GM12873 (cell line): ENCODE data around the gene MRS2.

ENCODE experiments used
- CTCF ChIP-seq: IDR thresholded peaks from 2 replicates; pipeline ENCODE4 v1.5.1; 2012; ENCODE audit warnings: low read depth, mild to moderate bottlenecking, moderate library complexity, low read length, control low read depth; ENCODE audit not compliant: insufficient read depth; ENCODE audit errors: missing control alignments

Gene MRS2

GRCh38 chr6:24458134-24458533, 55.4 kb downstream of the MRS2 start:
- no peak for TF ChIP-seq CTCF

- no peak for TF ChIP-seq CTCF
Observed at GRCh38 chr6:24458941-24459340, 56.2 kb downstream of the MRS2 start.

GRCh38 chr6:24460966-24461365, 58.2 kb downstream of the MRS2 start:
- no peak for TF ChIP-seq CTCF

GRCh38 chr6:24464253-24465038, 61.7 kb downstream of the MRS2 start:
- no peak for TF ChIP-seq CTCF

GRCh38 chr6:24469811-24470210, 67.1 kb downstream of the MRS2 start:
- no peak for TF ChIP-seq CTCF

GRCh38 chr6:24472181-24472580, 69.4 kb downstream of the MRS2 start:
- no peak for TF ChIP-seq CTCF
